GM12801 (cell line): ENCODE results near the gene CTAGE1.

Experiments
- CTCF ChIP-seq: IDR thresholded peaks from one replicate; pipeline ENCODE4 v1.5.1; 2011; ENCODE audit warnings: control low read depth; ENCODE audit not compliant: insufficient read length; ENCODE audit errors: extremely low read depth

The CTAGE1 gene

GRCh38 chr18:22446325-22446724 is 28.6 kb upstream of the CTAGE1 start:
- no peak for TF ChIP-seq CTCF

DNA sequence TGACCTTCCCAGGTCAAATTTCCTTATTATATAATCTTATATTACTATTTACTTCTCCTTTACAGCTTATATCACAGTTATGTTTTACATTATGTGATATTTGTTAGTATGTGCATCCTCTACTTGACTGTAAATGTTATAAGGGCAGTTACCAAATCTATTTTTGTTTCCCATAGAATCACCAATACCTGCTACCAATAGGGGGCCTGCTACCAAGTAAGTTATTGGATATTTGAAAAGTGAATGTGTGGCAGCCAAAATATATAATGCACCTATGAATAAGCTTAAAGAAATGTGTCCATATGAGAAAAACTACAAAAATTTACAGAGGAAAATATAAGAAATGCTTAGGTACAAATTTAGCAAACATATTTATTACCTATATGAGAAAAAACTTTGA is 23.9 kb upstream of the CTAGE1 start:
- no peak for TF ChIP-seq CTCF

GRCh38 chr18:22439447-22439846 is 21.7 kb upstream of the CTAGE1 start:
- no peak for TF ChIP-seq CTCF

GRCh38 chr18:22436136-22436535 is 18.4 kb upstream of the CTAGE1 start:
- TF ChIP-seq CTCF: no peak

- TF ChIP-seq CTCF: no peak
Measured at GRCh38 chr18:22434973-22435608, 17.4 kb upstream of the CTAGE1 start.

GRCh38 chr18:22433956-22434355 is 16.2 kb upstream of the CTAGE1 start:
- no peak for TF ChIP-seq CTCF

DNA sequence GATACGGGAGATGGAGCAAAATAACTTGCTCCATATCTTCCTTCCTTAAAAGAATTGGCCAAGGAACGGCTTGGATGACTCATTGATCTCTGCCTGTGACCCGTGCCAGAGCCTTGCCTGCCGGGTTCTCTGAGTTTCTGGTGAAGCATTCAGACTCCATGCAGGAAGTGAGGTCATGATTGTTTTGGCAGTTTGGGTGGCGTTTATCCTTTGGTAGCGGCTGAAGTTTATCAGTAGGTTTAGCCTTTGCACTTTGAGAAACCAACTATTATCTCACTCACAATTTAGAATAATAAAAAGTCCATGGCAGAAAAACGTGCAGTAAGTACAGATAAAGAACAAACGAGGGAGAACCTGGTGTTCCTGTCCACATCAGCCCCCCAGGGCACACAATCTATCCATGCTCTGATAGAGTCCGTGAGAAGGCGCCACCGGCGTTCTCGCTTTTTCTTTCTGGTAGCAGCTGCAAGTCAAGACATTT is 15.0 kb upstream of the CTAGE1 start:
- TF ChIP-seq CTCF: no peak
